ENCODE measurements around the gene C22orf15. TPM values are rescaled to one million over a fixed set of nuclear protein-coding genes. Genes with fewer than 3 reads are reported as not detected.
A peak's percentile ranks its signal among the peaks of the same experiment; 100 is the strongest.

The C22orf15 gene
- total RNA-seq, 1 donor, result 0.72 TPM

DNA sequence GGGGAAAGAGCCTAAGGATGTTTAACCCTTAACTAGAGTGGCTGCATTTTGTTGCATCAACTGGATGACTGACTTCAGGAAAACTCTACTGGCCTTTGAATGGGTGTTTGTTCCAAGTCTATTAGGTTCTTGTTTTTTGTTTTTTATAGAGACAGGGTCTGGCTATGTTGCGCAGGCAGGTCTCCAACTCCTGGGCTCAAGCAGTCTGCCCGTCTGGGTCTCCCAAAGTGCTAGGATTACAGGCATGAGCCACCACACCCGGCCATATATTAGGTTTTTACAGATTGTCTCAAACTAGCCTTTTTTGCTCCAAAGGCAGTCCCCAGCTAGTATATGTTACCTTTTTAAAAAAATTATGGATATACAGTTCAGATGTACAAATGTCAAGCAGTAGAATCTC, 25.1 kb downstream of the C22orf15 start:
- Histone ChIP-seq H3K4me1 (ENCODE audit: insufficient read depth, low read length) (peaks cover 41% of the 10 kb centered on the region), H3K79me2 (ENCODE audit: insufficient read depth, low read length) (peaks cover 59% of the 10 kb centered on the region), H3K36me3 (ENCODE audit: insufficient read depth, low read length) (peaks cover 16% of the 10 kb centered on the region), H3K4me3 (ENCODE audit: insufficient read depth, low read length) (peak overlapping the region; percentile 85), H3K27ac (ENCODE audit: low read depth, low read length) (peak overlapping the region; percentile 94), H3K4me2 (ENCODE audit: insufficient read depth, low read length) (peak overlapping the region; percentile 90), H3K27me3 (ENCODE audit: insufficient read depth, low read length) (no peaks in the 10 kb centered on the region), H2AFZ (ENCODE audit: low read length) (no peak overlapping the region), H3K9me3 (ENCODE audit: low read depth, low read length) (no peaks in the 10 kb centered on the region), H4K20me1 (ENCODE audit: insufficient read depth, low read length) (peaks cover 50% of the 10 kb centered on the region)
- no peak for DNase-seq (ENCODE audit: insufficient read length, low spot score, missing footprints)
- TF ChIP-seq, protein P1, sequence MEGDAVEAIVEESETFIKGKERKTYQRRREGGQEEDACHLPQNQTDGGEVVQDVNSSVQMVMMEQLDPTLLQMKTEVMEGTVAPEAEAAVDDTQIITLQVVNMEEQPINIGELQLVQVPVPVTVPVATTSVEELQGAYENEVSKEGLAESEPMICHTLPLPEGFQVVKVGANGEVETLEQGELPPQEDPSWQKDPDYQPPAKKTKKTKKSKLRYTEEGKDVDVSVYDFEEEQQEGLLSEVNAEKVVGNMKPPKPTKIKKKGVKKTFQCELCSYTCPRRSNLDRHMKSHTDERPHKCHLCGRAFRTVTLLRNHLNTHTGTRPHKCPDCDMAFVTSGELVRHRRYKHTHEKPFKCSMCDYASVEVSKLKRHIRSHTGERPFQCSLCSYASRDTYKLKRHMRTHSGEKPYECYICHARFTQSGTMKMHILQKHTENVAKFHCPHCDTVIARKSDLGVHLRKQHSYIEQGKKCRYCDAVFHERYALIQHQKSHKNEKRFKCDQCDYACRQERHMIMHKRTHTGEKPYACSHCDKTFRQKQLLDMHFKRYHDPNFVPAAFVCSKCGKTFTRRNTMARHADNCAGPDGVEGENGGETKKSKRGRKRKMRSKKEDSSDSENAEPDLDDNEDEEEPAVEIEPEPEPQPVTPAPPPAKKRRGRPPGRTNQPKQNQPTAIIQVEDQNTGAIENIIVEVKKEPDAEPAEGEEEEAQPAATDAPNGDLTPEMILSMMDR (IDR thresholded peaks at IDR 0.05; ENCODE audit: extremely low read depth, low read depth, low read length), result no peak

DNA sequence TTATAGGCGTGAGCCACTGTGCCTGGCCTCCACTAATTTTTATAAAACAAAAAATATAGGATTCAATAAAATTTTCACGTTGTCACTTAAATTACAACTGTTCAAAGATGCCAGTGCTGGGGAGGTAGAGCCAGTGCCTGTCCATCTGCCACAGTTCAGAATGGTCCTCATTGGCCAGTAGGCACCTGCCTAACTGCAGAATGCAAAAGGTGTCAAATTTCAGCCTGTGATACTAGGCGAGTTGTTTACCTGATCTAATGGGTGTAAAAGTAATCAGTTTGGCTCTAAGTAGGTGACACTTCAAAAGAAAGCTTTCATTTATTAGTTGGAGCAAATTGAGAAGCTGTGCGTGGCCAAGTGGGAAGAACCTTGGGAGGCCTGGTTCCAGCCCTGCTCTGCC, 26.3 kb downstream of the C22orf15 start:
- Histone ChIP-seq H4K20me1 (ENCODE audit: insufficient read depth, low read length) (peaks cover 56% of the 10 kb centered on the region), H3K27me3 (ENCODE audit: insufficient read depth, low read length) (no peaks in the 10 kb centered on the region), H3K36me3 (ENCODE audit: insufficient read depth, low read length) (peaks cover 27% of the 10 kb centered on the region), H3K79me2 (ENCODE audit: insufficient read depth, low read length) (peaks cover 65% of the 10 kb centered on the region), H3K4me2 (ENCODE audit: insufficient read depth, low read length) (no peak overlapping the region), H3K27ac (ENCODE audit: low read depth, low read length) (peak overlapping the region; percentile 18), H2AFZ (ENCODE audit: low read length) (no peak overlapping the region), H3K4me3 (ENCODE audit: insufficient read depth, low read length) (no peak overlapping the region), H3K4me1 (ENCODE audit: insufficient read depth, low read length) (peaks cover 34% of the 10 kb centered on the region), H3K9me3 (ENCODE audit: low read depth, low read length) (no peaks in the 10 kb centered on the region)
- peak; percentile 23 for DNase-seq (ENCODE audit: insufficient read length, low spot score, missing footprints)
- TF ChIP-seq, protein P1 (IDR thresholded peaks at IDR 0.05; ENCODE audit: extremely low read depth, low read depth, low read length), result no peak

DNA sequence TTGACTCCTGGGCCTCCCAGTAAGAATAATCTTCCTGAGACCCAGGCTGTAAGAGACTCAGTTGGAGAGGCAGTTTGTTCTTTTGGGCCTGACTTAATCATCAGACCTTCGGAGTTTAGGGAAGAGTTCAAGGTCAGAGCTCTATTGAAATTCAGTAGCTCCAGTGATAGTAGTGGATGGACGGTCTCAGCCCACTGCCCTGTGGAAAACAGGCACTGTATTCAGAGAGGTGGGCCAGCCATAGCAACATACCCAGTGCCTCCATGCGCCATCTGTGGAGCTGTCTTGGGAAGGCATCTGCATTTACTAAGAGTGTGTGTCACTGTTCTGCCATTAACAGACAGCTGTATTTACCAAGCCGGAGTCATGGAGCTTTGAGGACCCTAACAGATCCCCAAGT, 26.8 kb downstream of the C22orf15 start:
- peaks cover 29% of the 10 kb centered on the region for H3K4me1 ChIP-seq (ENCODE audit: insufficient read depth, low read length)
- no peak overlapping the region for H3K4me3 ChIP-seq (ENCODE audit: insufficient read depth, low read length)
- H2AFZ ChIP-seq (ENCODE audit: low read length), result no peak overlapping the region
- H3K4me2 ChIP-seq (ENCODE audit: insufficient read depth, low read length), result no peak overlapping the region
- H3K27me3 ChIP-seq (ENCODE audit: insufficient read depth, low read length), result no peaks in the 10 kb centered on the region
- no peaks in the 10 kb centered on the region for H3K9me3 ChIP-seq (ENCODE audit: low read depth, low read length)
- peak overlapping the region; percentile 18 for H3K27ac ChIP-seq (ENCODE audit: low read depth, low read length)
- peaks cover 65% of the 10 kb centered on the region for H3K79me2 ChIP-seq (ENCODE audit: insufficient read depth, low read length)
- DNase-seq (ENCODE audit: insufficient read length, low spot score, missing footprints), result peak; percentile 82
- H4K20me1 ChIP-seq (ENCODE audit: insufficient read depth, low read length), result peaks cover 56% of the 10 kb centered on the region
- peaks cover 33% of the 10 kb centered on the region for H3K36me3 ChIP-seq (ENCODE audit: insufficient read depth, low read length)
- TF ChIP-seq, protein P1 (IDR thresholded peaks at IDR 0.05; ENCODE audit: extremely low read depth, low read depth, low read length), result no peak

DNA sequence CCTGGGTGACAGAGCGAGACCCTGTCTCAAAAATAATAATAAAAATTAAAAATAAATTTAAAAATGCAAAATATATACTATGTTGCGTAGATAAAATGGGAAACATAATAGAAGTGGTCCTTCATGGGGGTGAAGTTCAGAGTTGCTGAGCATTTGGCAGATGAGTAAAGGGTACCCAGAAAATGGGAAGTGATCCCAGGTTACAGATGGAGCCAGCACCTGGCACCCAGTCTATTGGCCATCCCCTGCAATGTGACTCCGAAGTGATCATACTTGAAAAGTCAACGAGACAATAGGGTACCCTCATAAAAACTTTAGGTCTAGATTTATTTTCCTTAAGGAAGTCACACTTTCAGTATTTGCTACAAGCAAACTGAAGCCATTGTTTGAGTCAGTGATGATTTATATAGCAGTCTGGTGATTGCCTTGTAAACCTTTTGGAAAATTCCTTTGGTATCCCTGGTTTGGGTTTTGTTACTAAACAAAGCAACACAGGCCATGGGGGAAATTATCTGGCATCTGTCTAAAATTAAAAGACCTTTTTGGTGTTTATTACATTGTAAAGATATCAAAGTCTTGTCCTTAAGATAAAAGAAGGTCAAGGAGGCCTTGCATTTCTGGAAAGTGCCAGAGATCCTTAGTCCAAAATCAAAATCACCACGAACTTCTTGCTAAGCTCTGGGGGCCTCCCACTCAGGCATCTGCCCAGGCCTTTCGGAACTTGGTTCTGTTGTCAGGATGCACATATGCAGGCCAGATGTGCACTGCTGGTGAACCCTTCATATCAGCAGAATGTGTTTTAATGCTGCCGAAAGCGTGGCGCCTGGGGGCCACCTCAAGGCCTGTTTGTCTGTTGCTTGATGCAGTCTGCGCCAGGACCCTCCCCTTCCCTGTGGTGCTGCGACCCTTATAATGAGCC, 28.3 kb downstream of the C22orf15 start:
- peaks cover 57% of the 10 kb centered on the region for H4K20me1 ChIP-seq (ENCODE audit: insufficient read depth, low read length)
- peak; percentile 81 for DNase-seq (ENCODE audit: insufficient read length, low spot score, missing footprints)
- no peak overlapping the region for H2AFZ ChIP-seq (ENCODE audit: low read length)
- peaks cover 27% of the 10 kb centered on the region for H3K4me1 ChIP-seq (ENCODE audit: insufficient read depth, low read length)
- H3K79me2 ChIP-seq (ENCODE audit: insufficient read depth, low read length), result peaks cover 65% of the 10 kb centered on the region
- TF ChIP-seq, protein P1 (IDR thresholded peaks at IDR 0.05; ENCODE audit: extremely low read depth, low read depth, low read length), result no peak
- no peaks in the 10 kb centered on the region for H3K9me3 ChIP-seq (ENCODE audit: low read depth, low read length)
- H3K36me3 ChIP-seq (ENCODE audit: insufficient read depth, low read length), result peaks cover 44% of the 10 kb centered on the region
- no peak overlapping the region for H3K4me3 ChIP-seq (ENCODE audit: insufficient read depth, low read length)
- no peaks in the 10 kb centered on the region for H3K27me3 ChIP-seq (ENCODE audit: insufficient read depth, low read length)
- no peak overlapping the region for H3K4me2 ChIP-seq (ENCODE audit: insufficient read depth, low read length)
- H3K27ac ChIP-seq (ENCODE audit: low read depth, low read length), result peak overlapping the region; percentile 67

All from osteoblast (primary cell).